D721Med (cell line): ENCODE measurements around the gene NFATC2.

Experiments
- DNase-seq: peaks from one replicate; pipeline ENCODE4 v3.0.0; 2011; ENCODE audit warnings: low spot score; ENCODE audit not compliant: insufficient read length
- FAIRE-seq: peaks from 2 replicates; lab custom pipeline; 2011; peaks lifted over from hg19 to GRCh38; lab: Jason Lieb, UNC
- CTCF ChIP-seq: IDR thresholded peaks from 2 replicates; pipeline ENCODE4 v1.5.1; 2012; ENCODE audit warnings: mild to moderate bottlenecking, control low read depth; ENCODE audit not compliant: insufficient read depth; ENCODE audit errors: missing control alignments

NFATC2 gene

GRCh38 chr20:51425347-51426106 is 117.0 kb downstream of the NFATC2 start:
- no peak for FAIRE-seq
- TF ChIP-seq CTCF, result no peak
- DNase-seq, result no peak

GRCh38 chr20:51424270-51425117 is 118.0 kb downstream of the NFATC2 start:
- TF ChIP-seq CTCF, result no peak
- DNase-seq (no peak), FAIRE-seq (no peak)

- TF ChIP-seq CTCF, result no peak
- no peak for FAIRE-seq
Observed at GRCh38 chr20:51423810-51424209, 118.7 kb downstream of the NFATC2 start.

GRCh38 chr20:51423290-51423667 is 119.2 kb downstream of the NFATC2 start:
- FAIRE-seq, result no peak
- no peak for DNase-seq
- TF ChIP-seq CTCF, result no peak

More at GRCh38 chr20:51423810-51424209, 118.7 kb downstream of the NFATC2 start:
- DNase-seq, result no peak

GRCh38 chr20:51422514-51423289 is 119.8 kb downstream of the NFATC2 start:
- FAIRE-seq (no peak), DNase-seq (no peak)
- no peak for TF ChIP-seq CTCF

GRCh38 chr20:51420805-51421204 is 121.7 kb downstream of the NFATC2 start:
- no peak for DNase-seq
- TF ChIP-seq CTCF, result no peak
- no peak for FAIRE-seq
